ENCODE measurements around the gene ZNF837.
"Not testable (repeated sequence)": the region's sequence is repeated elsewhere in the genome, so short reads cannot be mapped to it uniquely, and the experiment has no call there.

Gene ZNF837

DNA sequence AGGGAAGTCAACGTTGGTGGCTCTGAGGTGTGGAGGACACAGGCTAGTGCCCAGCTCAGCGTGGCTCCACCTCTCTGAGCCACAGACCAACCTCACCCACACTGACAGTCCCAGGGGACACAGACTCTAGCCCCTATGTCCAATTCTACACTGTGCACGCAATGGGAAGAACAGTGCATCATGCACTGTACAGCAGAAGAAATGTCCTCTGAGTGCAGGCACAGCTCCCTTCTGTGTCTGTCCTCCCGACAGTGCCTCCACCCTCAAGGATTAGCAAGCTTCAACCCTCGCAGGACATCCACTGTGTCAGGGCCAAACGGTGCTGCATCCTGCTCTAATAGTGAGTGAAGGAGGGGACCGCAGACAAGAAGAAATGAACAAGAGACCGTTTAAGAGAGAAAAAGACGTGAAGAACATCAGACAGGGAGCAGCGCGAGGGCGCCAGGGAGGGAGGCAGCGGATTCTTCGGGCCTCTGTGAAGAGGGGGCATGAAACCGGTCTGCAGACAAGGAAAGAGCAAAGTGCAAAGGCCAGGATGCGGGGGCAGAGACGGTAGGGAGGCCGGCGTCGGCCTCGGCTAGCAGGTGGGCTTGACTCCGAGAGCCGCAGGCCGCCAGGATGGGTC, 681 bp downstream of the ZNF837 start:
- Histone ChIP-seq H3K4me3 (peak overlapping the region; percentile 91), H3K27ac (peak overlapping the region; percentile 97 to 98)
- DNase-seq (ENCODE audit: low spot score) = no peak
- TF ChIP-seq, protein P1, sequence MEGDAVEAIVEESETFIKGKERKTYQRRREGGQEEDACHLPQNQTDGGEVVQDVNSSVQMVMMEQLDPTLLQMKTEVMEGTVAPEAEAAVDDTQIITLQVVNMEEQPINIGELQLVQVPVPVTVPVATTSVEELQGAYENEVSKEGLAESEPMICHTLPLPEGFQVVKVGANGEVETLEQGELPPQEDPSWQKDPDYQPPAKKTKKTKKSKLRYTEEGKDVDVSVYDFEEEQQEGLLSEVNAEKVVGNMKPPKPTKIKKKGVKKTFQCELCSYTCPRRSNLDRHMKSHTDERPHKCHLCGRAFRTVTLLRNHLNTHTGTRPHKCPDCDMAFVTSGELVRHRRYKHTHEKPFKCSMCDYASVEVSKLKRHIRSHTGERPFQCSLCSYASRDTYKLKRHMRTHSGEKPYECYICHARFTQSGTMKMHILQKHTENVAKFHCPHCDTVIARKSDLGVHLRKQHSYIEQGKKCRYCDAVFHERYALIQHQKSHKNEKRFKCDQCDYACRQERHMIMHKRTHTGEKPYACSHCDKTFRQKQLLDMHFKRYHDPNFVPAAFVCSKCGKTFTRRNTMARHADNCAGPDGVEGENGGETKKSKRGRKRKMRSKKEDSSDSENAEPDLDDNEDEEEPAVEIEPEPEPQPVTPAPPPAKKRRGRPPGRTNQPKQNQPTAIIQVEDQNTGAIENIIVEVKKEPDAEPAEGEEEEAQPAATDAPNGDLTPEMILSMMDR (IDR thresholded peaks at IDR 0.05) = no peak

- no peak overlapping the region for H3K4me3 ChIP-seq
- no peak for DNase-seq (ENCODE audit: low spot score)
- TF ChIP-seq, protein P1 (IDR thresholded peaks at IDR 0.05) = no peak
- H3K27ac ChIP-seq = no peak overlapping the region
Measured at GRCh38 chr19:58379246-58379645, 1.6 kb downstream of the ZNF837 start.

GRCh38 chr19:58376724-58377123, 4.1 kb downstream of the ZNF837 start:
- not testable (repeated sequence) for H3K4me3 ChIP-seq; DNase-seq (ENCODE audit: low spot score); H3K27ac ChIP-seq

- TF ChIP-seq, protein P1 (IDR thresholded peaks at IDR 0.05) = no peak
- no peak for DNase-seq (ENCODE audit: low spot score)
- no peak overlapping the region for H3K27ac ChIP-seq
- no peak overlapping the region for H3K4me3 ChIP-seq
Measured at GRCh38 chr19:58374200-58374599, 6.6 kb downstream of the ZNF837 start.

GRCh38 chr19:58372311-58373133, 8.3 kb downstream of the ZNF837 start:
- TF ChIP-seq, protein P1 (IDR thresholded peaks at IDR 0.05) = no peak
- Histone ChIP-seq H3K4me3 (no peak overlapping the region), H3K27ac (no peak overlapping the region)
- DNase-seq (ENCODE audit: low spot score) = no peak

DNA sequence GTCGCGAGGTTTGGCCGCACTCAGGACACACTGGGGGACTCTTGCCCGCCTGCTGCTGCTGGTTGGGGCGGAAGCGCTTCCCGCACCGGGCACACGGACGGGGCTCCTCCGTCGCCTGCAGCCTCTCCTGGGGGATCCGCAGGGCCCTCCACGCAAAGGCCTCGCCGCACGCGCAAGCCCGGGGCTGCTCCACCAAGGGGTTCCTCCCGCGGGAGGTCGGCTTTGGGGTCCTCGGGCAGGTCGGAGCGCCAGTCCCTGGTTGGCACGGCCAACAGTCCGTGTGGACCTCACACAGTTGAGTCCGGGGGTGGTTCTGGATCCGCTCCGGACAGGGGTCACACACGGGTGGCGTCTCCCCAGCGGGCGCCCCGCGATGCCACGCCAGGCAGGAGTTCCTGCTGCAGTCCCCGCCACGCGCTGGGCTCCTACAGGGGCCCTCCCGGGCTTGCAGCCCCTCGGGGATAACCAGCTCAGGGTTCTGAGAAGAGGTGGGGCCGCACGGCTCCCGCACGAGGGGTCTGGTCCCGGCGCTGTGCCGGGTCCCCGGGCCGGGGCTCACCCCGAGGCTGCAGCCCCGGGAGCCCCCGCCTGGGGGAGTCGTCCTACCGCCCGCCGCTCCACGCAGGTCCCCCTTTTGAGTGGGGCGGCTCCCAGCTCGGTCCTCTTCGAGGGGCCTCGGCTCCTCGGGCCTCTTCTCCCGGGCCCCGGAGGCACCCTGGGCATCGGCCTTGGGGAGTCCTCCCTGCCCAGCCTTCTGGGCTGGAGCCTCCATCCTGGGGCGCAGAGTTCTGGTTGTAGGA, 12.1 kb downstream of the ZNF837 start:
- DNase-seq (ENCODE audit: low spot score) = no peak
- TF ChIP-seq, protein P1 (IDR thresholded peaks at IDR 0.05) = no peak
- Histone ChIP-seq H3K27ac (no peak overlapping the region), H3K4me3 (no peak overlapping the region)

GRCh38 chr19:58367698-58368454, 13.0 kb downstream of the ZNF837 start:
- TF ChIP-seq, protein P1 (IDR thresholded peaks at IDR 0.05) = no peak
- H3K4me3 ChIP-seq = no peak overlapping the region
- H3K27ac ChIP-seq = no peak overlapping the region
- DNase-seq (ENCODE audit: low spot score) = no peak

Measured in coronary artery (tissue), 2 donors.